Heart left ventricle (tissue), 16 donors: ENCODE results near the gene DAP. TPM values are rescaled to one million over a fixed set of nuclear protein-coding genes. Genes with fewer than 3 reads are reported as not detected.
A peak's percentile ranks its signal among the peaks of the same experiment; 100 is the strongest.

ENCODE experiments used
- ATAC-seq, 4 donors: fragments of 200-7000 bp; cut with Tn5 transposase; one replicate each; pipeline ENCODE4 v1.9.1; 2020 to 2022; ENCODE audit warnings: moderate library complexity in 4 of 4, mild to moderate bottlenecking in 3 of 4, moderate number of reproducible peaks in 1 of 4
- DNase-seq, 5 donors: peaks; one replicate each; pipeline ENCODE4 v3.0.0-alpha.2; 2020
- H3K27ac ChIP-seq, 12 donors: fragments of 200-600 bp; sonication (generic) in 4 of 12; one replicate each; pipeline versions ENCODE4 v1.5.0 to v1.8.0; 2016 to 2022; ENCODE audit warnings: mild to moderate bottlenecking in 2 of 12
- H3K27me3 ChIP-seq, 9 donors: fragments of 200-600 bp; sonication (generic) in 2 of 9; one replicate each; pipeline versions ENCODE4 v1.5.1 to v1.8.0; 2016 to 2022; ENCODE audit warnings: mild to moderate bottlenecking in 3 of 9
- H3K36me3 ChIP-seq, 9 donors: fragments of 200-600 bp; sonication (generic) in 2 of 9; one replicate each; pipeline versions ENCODE4 v1.5.0 to v1.8.0; 2018 to 2022; ENCODE audit warnings: mild to moderate bottlenecking in 2 of 9
- H3K4me1 ChIP-seq, 12 donors: fragments of 200-600 bp; sonication (generic) in 4 of 12; one replicate each; pipeline versions ENCODE4 v1.5.0 to v1.8.0; 2016 to 2022; ENCODE audit warnings: mild to moderate bottlenecking in 3 of 12
- H3K4me3 ChIP-seq, 12 donors: fragments of 200-600 bp; sonication (generic) in 4 of 12; one replicate each; pipeline versions ENCODE4 v1.5.0 to v1.8.0; 2017 to 2022; ENCODE audit warnings: mild to moderate bottlenecking in 9 of 12, moderate library complexity in 4 of 12
- H3K9me3 ChIP-seq, 12 donors: fragments of 200-600 bp; sonication (generic) in 4 of 12; one replicate each; pipeline versions ENCODE4 v1.5.0 to v1.8.0; 2016 to 2022; ENCODE audit warnings: mild to moderate bottlenecking in 1 of 12
- CTCF ChIP-seq, 12 donors: fragments of 200-600 bp; sonication (generic) in 4 of 12; IDR thresholded peaks; one replicate each; pipeline versions ENCODE4 v1.5.0 to v1.8.0; 2018 to 2022; ENCODE audit warnings: antibody characterized with exemption in 12 of 12, mild to moderate bottlenecking in 5 of 12
- POLR2A ChIP-seq, 2 donors: fragments of 450-650 bp; IDR thresholded peaks; one replicate each; pipeline ENCODE4 v1.6.1; 2017; ENCODE audit warnings: antibody characterized with exemption in 2 of 2, mild to moderate bottlenecking in 2 of 2, moderate library complexity in 2 of 2
- WGBS, 4 donors: extraction: QIAGEN DNeasy Blood & Tissue Kit in 2 of 4; methylation state at CpG; one replicate each; pipeline versions ENCODE4 v1.1.5 to v1.1.7; 2013 to 2018; 5-methylcytosine and 5-hydroxymethylcytosine counted together
- intact Hi-C, 10 donors: fragments of 100-400 bp; cut with DNase I; formaldehyde crosslinking; loops; one replicate each; pipeline versions ENCODE4 v1.11.1 to v1.14.2; 2022
- polyA plus RNA-seq, 2 donors: library from polyadenylated mRNA; stranded (reverse); fragments of 200-250 nt; gene quantifications; one replicate each; pipeline ENCODE4 v1.2.3, GENCODE V29; 2013
- total RNA-seq, 9 donors: library from RNA; depleted of rRNA in 2 of 9; stranded (reverse); fragments of >200 nt in 2 of 9; fragmentation: NEBNext Ultra II Directional in 3 of 9; extraction: Animal tissue kit (Norgen Biotek cat#: 25700) in 3 of 9; gene quantifications; one replicate each; pipeline versions ENCODE4 v1.1.0 to v1.2.4, GENCODE V29; 2016 to 2023
- donor health status: ischemic (EF 13 %, LVEDD 7.1; RV severe dilation, severe dysfunction).
- donor health status: healthy with polysubstance abuse.
- donor health status: DM: no; HTN: yes; CAD: no.
- donor health status: DM: no; HTN: no; CAD: no.
- donor health status: ischemic (EF 25% LVEDD 6.9; RV normal size, moderate dysfunction).
- donor health status: ischemic (EF 25% LVEDD 5.7; RV mildly dilated, moderate dysfunction).
- donor health status: healthy.
- donor health status: DM: yes; HTN: yes; CAD: no.
- donor health status: ischemic (EF 35%, LVEDD 5.7; RV mildly dilated, moderate dysfunction).
- donor health status: nonischemic (EF 11% LVEDD 7.7; RV severe dilation, severe dysfunction).
- donor health status: DM: yes; HTN: yes; CAD: no.
- donor health status: PGD.
- donor health status: ischemic (EF 29% LVEDD 5.4; RV normal size, mild dysfunction).
- donor health status: nonischemic (EF 23%, LVEDD 6.1; RV moderate dilation, normal function).

Gene DAP
- total and polyA plus RNA-seq, 11 donors, result 13.8 to 61.6 (median 28.5) TPM

- H3K36me3 ChIP-seq, result peaks cover 0 to 25% (median 9%) of the 10 kb centered on the region in 9 donors
- intact Hi-C loops, result no loop called here
- no peak overlapping the region for H3K27ac ChIP-seq
- no peak for DNase-seq
- 90 to 99% (median 91%) methylated on average over 13 of the region's 13 CpGs for WGBS, 4 donors
- TF ChIP-seq CTCF (IDR thresholded peaks at IDR 0.05), result no peak
- TF ChIP-seq POLR2A (IDR thresholded peaks at IDR 0.05), result no peak
- no peak for ATAC-seq
- H3K4me1 ChIP-seq, result peaks cover 0 to 18% (median 0%) of the 10 kb centered on the region in 12 donors
- H3K9me3 ChIP-seq, result no peaks in the 10 kb centered on the region
- H3K4me3 ChIP-seq, result no peak overlapping the region
- no peaks in the 10 kb centered on the region for H3K27me3 ChIP-seq
Measured at GRCh38 chr5:10654566-10654965, 106.5 kb downstream of the DAP start.

GRCh38 chr5:10653751-10654400 is 107.2 kb downstream of the DAP start:
- DNase-seq (no peak), ATAC-seq (no peak)
- no peaks in the 10 kb centered on the region for H3K9me3 ChIP-seq
- peaks cover 0 to 18% (median 0%) of the 10 kb centered on the region in 12 donors for H3K4me1 ChIP-seq
- intact Hi-C loops, result no loop called here
- H3K4me3 ChIP-seq, result no peak overlapping the region
- 79 to 89% (median 86%) methylated on average over 12 of the region's 12 CpGs for WGBS, 4 donors
- TF ChIP-seq POLR2A (IDR thresholded peaks at IDR 0.05) (no peak), CTCF (IDR thresholded peaks at IDR 0.05) (no peak)
- peaks cover 0 to 25% (median 11%) of the 10 kb centered on the region in 9 donors for H3K36me3 ChIP-seq
- no peak overlapping the region for H3K27ac ChIP-seq
- no peaks in the 10 kb centered on the region for H3K27me3 ChIP-seq

GRCh38 chr5:10653043-10653442 is 108.0 kb downstream of the DAP start:
- 63 to 75% (median 68%) methylated on average over 4 of the region's 4 CpGs for WGBS, 4 donors
- no peak overlapping the region for H3K4me3 ChIP-seq
- H3K27me3 ChIP-seq, result no peaks in the 10 kb centered on the region
- no peak for TF ChIP-seq CTCF (IDR thresholded peaks at IDR 0.05)
- TF ChIP-seq POLR2A (IDR thresholded peaks at IDR 0.05), result no peak
- no peaks in the 10 kb centered on the region for H3K9me3 ChIP-seq
- peaks cover 0 to 25% (median 11%) of the 10 kb centered on the region in 9 donors for H3K36me3 ChIP-seq
- no peak overlapping the region for H3K27ac ChIP-seq
- peaks cover 0 to 18% (median 0%) of the 10 kb centered on the region in 12 donors for H3K4me1 ChIP-seq
- intact Hi-C loops, result no loop called here
- DNase-seq (peak; percentile 50 to 84 (median 78)), ATAC-seq (peak; percentile 50 to 86 (median 68))

GRCh38 chr5:10652606-10653005 is 108.4 kb downstream of the DAP start:
- ATAC-seq (no peak), DNase-seq (no peak)
- intact Hi-C loops, result no loop called here
- peaks cover 0 to 25% (median 11%) of the 10 kb centered on the region in 9 donors for H3K36me3 ChIP-seq
- H3K27me3 ChIP-seq, result no peaks in the 10 kb centered on the region
- no peak overlapping the region for H3K4me3 ChIP-seq
- no peaks in the 10 kb centered on the region for H3K9me3 ChIP-seq
- 88 to 95% (median 92%) methylated on average over 8 of the region's 8 CpGs for WGBS, 4 donors
- H3K4me1 ChIP-seq, result peaks cover 0 to 18% (median 0%) of the 10 kb centered on the region in 12 donors
- no peak overlapping the region for H3K27ac ChIP-seq
- TF ChIP-seq CTCF (IDR thresholded peaks at IDR 0.05) (no peak), POLR2A (IDR thresholded peaks at IDR 0.05) (no peak)
